Sigmoid colon (tissue), 7 donors: Measurements from ENCODE around the gene OTOP2. TPM values are rescaled to one million over a fixed set of nuclear protein-coding genes. Genes with fewer than 3 reads are reported as not detected.

Source experiments
- DNase-seq: peaks from one replicate; pipeline ENCODE4 v3.0.0-alpha.2; 2019
- H3K27ac ChIP-seq, 4 donors: fragments of 200-600 bp; sonication (generic); one replicate each; pipeline ENCODE4 v1.5.1; 2016 to 2019; ENCODE audit warnings: mild to moderate bottlenecking in 1 of 4
- H3K27me3 ChIP-seq, 3 donors: fragments of 200-600 bp; sonication (generic); one replicate each; pipeline ENCODE4 v1.5.1; 2019; ENCODE audit warnings: mild to moderate bottlenecking in 1 of 3
- H3K36me3 ChIP-seq, 4 donors: fragments of 200-600 bp; sonication (generic); one replicate each; pipeline ENCODE4 v1.5.1; 2016 to 2019
- H3K4me1 ChIP-seq, 4 donors: fragments of 200-600 bp; sonication (generic); one replicate each; pipeline ENCODE4 v1.5.1; 2017 to 2019
- H3K4me3 ChIP-seq, 4 donors: fragments of 200-600 bp; sonication (generic); one replicate each; pipeline ENCODE4 v1.5.1; 2017 to 2019; ENCODE audit warnings: mild to moderate bottlenecking in 2 of 4, moderate library complexity in 1 of 4
- H3K9me3 ChIP-seq, 4 donors: fragments of 200-600 bp in 3 of 4; sonication (generic) in 3 of 4; one replicate each; pipeline versions ENCODE4 v1.5.1 to v1.6.1; 2013 to 2019
- EP300 ChIP-seq, 4 donors: sonication (generic); formaldehyde crosslinking; IDR thresholded peaks; one replicate each; pipeline ENCODE4 v1.6.1; 2017; ENCODE audit warnings: antibody characterized with exemption in 4 of 4
- POLR2A ChIP-seq, 2 donors: fragments of 450-650 bp; IDR thresholded peaks; one replicate each; pipeline ENCODE4 v1.6.1; 2016; ENCODE audit warnings: antibody characterized with exemption in 2 of 2, mild to moderate bottlenecking in 2 of 2, moderate library complexity in 2 of 2
- POLR2AphosphoS5 ChIP-seq, 4 donors: sonication (generic); formaldehyde crosslinking; IDR thresholded peaks; one replicate each; pipeline ENCODE4 v1.6.1; 2017; ENCODE audit warnings: antibody characterized with exemption in 4 of 4
- WGBS, 2 donors: extraction: QIAGEN DNeasy Blood & Tissue Kit; methylation state at CpG; one replicate each; pipeline ENCODE4 v1.1.7; 2013; 5-methylcytosine and 5-hydroxymethylcytosine counted together
- intact Hi-C: fragments of 100-400 bp; cut with DNase I; formaldehyde crosslinking; loops from one replicate; pipeline ENCODE4 v1.15.1; 2023
- polyA plus RNA-seq, 3 donors: library from polyadenylated mRNA; stranded (reverse); fragments of 200-250 nt; gene quantifications; one replicate each; pipeline ENCODE4 v1.2.3, GENCODE V29; 2013
- total RNA-seq, 4 donors: library from RNA; depleted of rRNA; stranded (reverse); fragments of >200 nt; gene quantifications; one replicate each; pipeline ENCODE4 v1.1.0, GENCODE V29; 2016
- TF ChIP-seq, protein P1 (sequence below), 4 experiments: fragments of 450-650 bp in 3 of 4; fragments of 200-600 bp in 1 of 4; IDR thresholded peaks; one replicate each; pipeline ENCODE4 v1.5.1; 2016 to 2019; ENCODE audit warnings: antibody characterized with exemption in 4 of 4, mild to moderate bottlenecking in 3 of 4, moderate library complexity in 2 of 4
- donor health status: healthy with polysubstance abuse.
- donor health status: Bipolar disorder and iron deficiency.
- donor health status: healthy.

OTOP2 gene
- total and polyA plus RNA-seq, 7 donors, result 0.36 to 21.0 (median 4.8) TPM; not detected in 2

GRCh38 chr17:74918906-74919305, 5.2 kb upstream of the OTOP2 start:
- TF ChIP-seq POLR2AphosphoS5 (IDR thresholded peaks at IDR 0.05) (no peak), POLR2A (IDR thresholded peaks at IDR 0.05) (no peak), EP300 (IDR thresholded peaks at IDR 0.05) (no peak)
- TF ChIP-seq, protein P1, sequence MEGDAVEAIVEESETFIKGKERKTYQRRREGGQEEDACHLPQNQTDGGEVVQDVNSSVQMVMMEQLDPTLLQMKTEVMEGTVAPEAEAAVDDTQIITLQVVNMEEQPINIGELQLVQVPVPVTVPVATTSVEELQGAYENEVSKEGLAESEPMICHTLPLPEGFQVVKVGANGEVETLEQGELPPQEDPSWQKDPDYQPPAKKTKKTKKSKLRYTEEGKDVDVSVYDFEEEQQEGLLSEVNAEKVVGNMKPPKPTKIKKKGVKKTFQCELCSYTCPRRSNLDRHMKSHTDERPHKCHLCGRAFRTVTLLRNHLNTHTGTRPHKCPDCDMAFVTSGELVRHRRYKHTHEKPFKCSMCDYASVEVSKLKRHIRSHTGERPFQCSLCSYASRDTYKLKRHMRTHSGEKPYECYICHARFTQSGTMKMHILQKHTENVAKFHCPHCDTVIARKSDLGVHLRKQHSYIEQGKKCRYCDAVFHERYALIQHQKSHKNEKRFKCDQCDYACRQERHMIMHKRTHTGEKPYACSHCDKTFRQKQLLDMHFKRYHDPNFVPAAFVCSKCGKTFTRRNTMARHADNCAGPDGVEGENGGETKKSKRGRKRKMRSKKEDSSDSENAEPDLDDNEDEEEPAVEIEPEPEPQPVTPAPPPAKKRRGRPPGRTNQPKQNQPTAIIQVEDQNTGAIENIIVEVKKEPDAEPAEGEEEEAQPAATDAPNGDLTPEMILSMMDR (IDR thresholded peaks at IDR 0.05), result no peak
- no peak overlapping the region for H3K4me3 ChIP-seq
- H3K9me3 ChIP-seq, result no peaks in the 10 kb centered on the region
- H3K4me1 ChIP-seq, result peaks cover 0 to 16% (median 14%) of the 10 kb centered on the region in 4 donors
- peaks cover 23 to 60% (median 54%) of the 10 kb centered on the region in 3 donors for H3K27me3 ChIP-seq
- WGBS, 2 donors, result 85 to 94% methylated on average over 5 of the region's 5 CpGs
- intact Hi-C loops, result no loop called here
- no peak overlapping the region for H3K27ac ChIP-seq
- no peaks in the 10 kb centered on the region for H3K36me3 ChIP-seq
- DNase-seq, result no peak

- intact Hi-C loops, result no loop called here
- no peak for DNase-seq
- Histone ChIP-seq H3K36me3 (no peaks in the 10 kb centered on the region), H3K9me3 (no peaks in the 10 kb centered on the region), H3K27ac (no peak overlapping the region), H3K27me3 (peaks cover 29 to 68% (median 62%) of the 10 kb centered on the region in 3 donors), H3K4me3 (no peak overlapping the region), H3K4me1 (peaks cover 0 to 24% (median 21%) of the 10 kb centered on the region in 4 donors)
- TF ChIP-seq POLR2A (IDR thresholded peaks at IDR 0.05), result no peak
- no peak for TF ChIP-seq EP300 (IDR thresholded peaks at IDR 0.05)
- no peak for TF ChIP-seq POLR2AphosphoS5 (IDR thresholded peaks at IDR 0.05)
- TF ChIP-seq, protein P1 (IDR thresholded peaks at IDR 0.05), result no peak
- 71 to 75% methylated on average over 67 of the region's 67 CpGs for WGBS, 2 donors
These were observed 4.4 kb upstream of the OTOP2 start for GRCh38 chr17:74919440-74920305.

DNA sequence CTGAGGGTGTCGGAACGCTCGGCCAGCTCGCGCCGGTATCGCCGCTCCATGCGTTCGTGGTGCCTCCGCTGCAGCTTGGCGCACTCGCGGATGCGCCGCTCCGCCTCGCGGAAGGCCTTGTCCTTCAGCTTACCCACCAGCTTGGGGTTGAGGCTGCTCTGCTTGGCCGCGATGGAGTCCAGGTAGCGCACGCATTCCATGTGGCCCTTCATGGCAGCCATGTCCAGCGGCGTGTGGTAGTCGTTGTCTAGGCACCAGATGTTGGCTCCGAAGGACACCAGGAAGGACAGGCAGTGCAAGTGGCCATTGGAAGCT, 3.8 kb upstream of the OTOP2 start:
- Histone ChIP-seq H3K4me1 (peaks cover 0 to 26% (median 22%) of the 10 kb centered on the region in 4 donors), H3K4me3 (no peak overlapping the region), H3K27me3 (peaks cover 35 to 73% (median 68%) of the 10 kb centered on the region in 3 donors), H3K36me3 (no peaks in the 10 kb centered on the region), H3K27ac (no peak overlapping the region), H3K9me3 (no peaks in the 10 kb centered on the region)
- intact Hi-C loops, result no loop called here
- 82 to 87% methylated on average over 27 of the region's 27 CpGs for WGBS, 2 donors
- TF ChIP-seq EP300 (IDR thresholded peaks at IDR 0.05) (no peak), POLR2A (IDR thresholded peaks at IDR 0.05) (no peak), POLR2AphosphoS5 (IDR thresholded peaks at IDR 0.05) (no peak)
- TF ChIP-seq, protein P1 (IDR thresholded peaks at IDR 0.05), result no peak
- DNase-seq, result no peak

- Histone ChIP-seq H3K9me3 (no peaks in the 10 kb centered on the region), H3K27ac (no peak overlapping the region), H3K4me3 (no peak overlapping the region), H3K4me1 (peaks cover 0 to 26% (median 22%) of the 10 kb centered on the region in 4 donors), H3K27me3 (peaks cover 36 to 76% (median 69%) of the 10 kb centered on the region in 3 donors), H3K36me3 (no peaks in the 10 kb centered on the region)
- DNase-seq, result no peak
- intact Hi-C loops, result no loop called here
- WGBS, 2 donors, result 46 to 68% methylated on average over 6 of the region's 6 CpGs
- no peak for TF ChIP-seq POLR2AphosphoS5 (IDR thresholded peaks at IDR 0.05)
- TF ChIP-seq EP300 (IDR thresholded peaks at IDR 0.05), result no peak
- TF ChIP-seq, protein P1 (IDR thresholded peaks at IDR 0.05), result no peak
- TF ChIP-seq POLR2A (IDR thresholded peaks at IDR 0.05), result no peak
These were observed 3.4 kb upstream of the OTOP2 start for GRCh38 chr17:74920642-74921025.
